Measurements from ENCODE around the gene TNXB. TPM values are rescaled to one million over a fixed set of nuclear protein-coding genes. Genes with fewer than 3 reads are reported as not detected.
"Not testable (repeated sequence)": the region's sequence is repeated elsewhere in the genome, so short reads cannot be mapped to it uniquely, and the experiment has no call there.

TNXB gene
- total RNA-seq, 1 donor from 2014 or later: 0.23 TPM

- not testable (repeated sequence) for H3K4me3 ChIP-seq (ENCODE audit: low read depth, low read length); DNase-seq (ENCODE audit: low read depth)
Measured at GRCh38 chr6:32028631-32029030, 80.5 kb downstream of the TNXB start.

DNA sequence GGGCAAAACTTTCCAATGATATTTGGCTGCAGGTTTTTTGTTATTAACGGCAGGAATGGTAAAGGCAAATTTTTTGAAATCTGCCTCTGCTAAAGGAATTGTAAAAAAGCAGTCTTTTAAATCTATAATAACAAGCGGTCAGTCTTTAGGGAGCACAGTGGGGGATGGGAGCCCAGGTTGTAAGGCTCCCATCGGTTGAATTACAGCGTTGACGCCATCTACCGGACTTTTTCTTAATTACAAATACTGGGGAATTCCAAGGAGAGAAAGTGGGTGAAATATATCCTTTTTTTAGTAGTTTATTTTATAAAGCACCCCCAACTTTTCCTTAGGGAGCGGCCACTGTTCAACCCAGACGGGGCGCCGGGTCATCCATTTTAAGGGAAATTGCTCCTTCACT, 87.0 kb downstream of the TNXB start:
- DNase-seq (ENCODE audit: low read depth): not testable (repeated sequence)

GRCh38 chr6:32014547-32014946, 94.6 kb downstream of the TNXB start, which contains the start of gene C4B:
C4B (plus strand) TSS chr6:32014795; CDS start chr6:32014846, 51 bp downstream.
- not testable (repeated sequence) for H3K4me3 ChIP-seq (ENCODE audit: low read depth, low read length)

More for the DNA sequence above, 87.0 kb downstream of the TNXB start:
- H3K4me3 ChIP-seq (ENCODE audit: low read depth, low read length): not testable (repeated sequence)

GRCh38 chr6:32013738-32014137, 95.4 kb downstream of the TNXB start:
- DNase-seq (ENCODE audit: low read depth); H3K4me3 ChIP-seq (ENCODE audit: low read depth, low read length): not testable (repeated sequence)

More at GRCh38 chr6:32014547-32014946, 94.6 kb downstream of the TNXB start, which contains the start of gene C4B:
- not testable (repeated sequence) for DNase-seq (ENCODE audit: low read depth)

DNA sequence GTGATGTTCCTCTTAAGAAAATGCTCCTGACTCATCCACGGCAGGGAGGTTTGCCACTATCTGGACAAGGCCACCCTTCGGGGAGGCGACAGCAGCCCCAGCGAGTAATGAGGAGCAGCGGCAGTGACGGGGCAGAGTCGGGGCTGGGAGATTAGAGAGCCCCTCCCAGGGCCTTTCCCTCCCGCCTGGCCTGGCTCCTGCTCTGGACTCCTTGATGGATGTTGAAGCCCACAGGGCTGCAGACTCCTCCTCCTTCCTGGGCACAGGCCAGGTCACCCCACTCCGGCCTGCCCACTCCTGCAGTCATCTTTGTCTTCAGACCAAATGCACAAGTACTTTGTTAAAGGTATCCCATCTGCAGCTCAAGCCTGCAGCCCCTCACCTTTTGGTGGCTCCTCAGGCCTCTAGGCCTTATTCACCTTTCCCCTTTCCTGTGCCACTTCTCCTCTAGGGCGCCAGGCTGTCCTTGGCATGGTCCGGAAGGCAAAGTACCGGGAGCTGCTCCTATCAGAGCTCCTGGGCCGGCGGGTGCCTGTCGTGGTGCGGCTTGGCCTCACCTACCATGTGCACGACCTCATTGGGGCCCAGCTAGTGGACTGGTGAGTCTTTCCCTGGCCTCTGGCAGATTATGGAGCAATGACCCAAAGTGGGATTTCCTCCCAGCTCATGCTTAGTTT, 96.1 kb downstream of the TNXB start:
- H3K4me3 ChIP-seq (ENCODE audit: low read depth, low read length); DNase-seq (ENCODE audit: low read depth): not testable (repeated sequence)

GRCh38 chr6:32010856-32011530, 98.1 kb downstream of the TNXB start:
- not testable (repeated sequence) for DNase-seq (ENCODE audit: low read depth)

GRCh38 chr6:32009537-32009936, 99.6 kb downstream of the TNXB start:
- H3K4me3 ChIP-seq (ENCODE audit: low read depth, low read length); DNase-seq (ENCODE audit: low read depth): not testable (repeated sequence)

More at GRCh38 chr6:32010856-32011530, 98.1 kb downstream of the TNXB start:
- H3K4me3 ChIP-seq (ENCODE audit: low read depth, low read length): not testable (repeated sequence)

GRCh38 chr6:32008616-32009015, 100.5 kb downstream of the TNXB start:
- DNase-seq (ENCODE audit: low read depth); H3K4me3 ChIP-seq (ENCODE audit: low read depth, low read length): not testable (repeated sequence)

- H3K4me3 ChIP-seq (ENCODE audit: low read depth, low read length); DNase-seq (ENCODE audit: low read depth): not testable (repeated sequence)
Measured at GRCh38 chr6:32008037-32008436, 101.1 kb downstream of the TNXB start.

DNA sequence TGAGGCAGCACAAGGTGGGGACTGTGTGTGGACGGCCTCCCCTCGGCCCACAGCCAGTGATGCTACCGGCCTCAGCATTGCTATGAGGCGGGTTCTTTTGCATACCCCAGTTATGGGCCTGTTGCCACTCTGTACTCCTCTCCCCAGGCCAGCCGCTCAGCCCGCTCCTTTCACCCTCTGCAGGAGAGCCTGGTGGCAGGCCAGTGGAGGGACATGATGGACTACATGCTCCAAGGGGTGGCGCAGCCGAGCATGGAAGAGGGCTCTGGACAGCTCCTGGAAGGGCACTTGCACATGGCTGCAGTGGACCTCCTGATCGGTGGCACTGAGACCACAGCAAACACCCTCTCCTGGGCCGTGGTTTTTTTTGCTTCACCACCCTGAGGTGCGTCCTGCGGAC, 102.1 kb downstream of the TNXB start:
- DNase-seq (ENCODE audit: low read depth); H3K4me3 ChIP-seq (ENCODE audit: low read depth, low read length): not testable (repeated sequence)

GRCh38 chr6:32005991-32006529, 103.1 kb downstream of the TNXB start:
- not testable (repeated sequence) for DNase-seq (ENCODE audit: low read depth); H3K4me3 ChIP-seq (ENCODE audit: low read depth, low read length)

DNA sequence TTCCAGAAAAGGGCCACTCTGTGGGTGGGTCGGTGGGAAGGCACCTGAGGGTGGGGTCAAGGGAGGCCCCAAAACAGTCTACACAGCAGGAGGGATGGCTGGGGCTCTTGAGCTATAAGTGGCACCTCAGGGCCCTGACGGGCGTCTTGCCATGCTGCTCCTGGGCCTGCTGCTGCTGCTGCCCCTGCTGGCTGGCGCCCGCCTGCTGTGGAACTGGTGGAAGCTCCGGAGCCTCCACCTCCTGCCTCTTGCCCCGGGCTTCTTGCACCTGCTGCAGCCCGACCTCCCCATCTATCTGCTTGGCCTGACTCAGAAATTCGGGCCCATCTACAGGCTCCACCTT, 103.6 kb downstream of the TNXB start:
- not testable (repeated sequence) for H3K4me3 ChIP-seq (ENCODE audit: low read depth, low read length); DNase-seq (ENCODE audit: low read depth)

DNA sequence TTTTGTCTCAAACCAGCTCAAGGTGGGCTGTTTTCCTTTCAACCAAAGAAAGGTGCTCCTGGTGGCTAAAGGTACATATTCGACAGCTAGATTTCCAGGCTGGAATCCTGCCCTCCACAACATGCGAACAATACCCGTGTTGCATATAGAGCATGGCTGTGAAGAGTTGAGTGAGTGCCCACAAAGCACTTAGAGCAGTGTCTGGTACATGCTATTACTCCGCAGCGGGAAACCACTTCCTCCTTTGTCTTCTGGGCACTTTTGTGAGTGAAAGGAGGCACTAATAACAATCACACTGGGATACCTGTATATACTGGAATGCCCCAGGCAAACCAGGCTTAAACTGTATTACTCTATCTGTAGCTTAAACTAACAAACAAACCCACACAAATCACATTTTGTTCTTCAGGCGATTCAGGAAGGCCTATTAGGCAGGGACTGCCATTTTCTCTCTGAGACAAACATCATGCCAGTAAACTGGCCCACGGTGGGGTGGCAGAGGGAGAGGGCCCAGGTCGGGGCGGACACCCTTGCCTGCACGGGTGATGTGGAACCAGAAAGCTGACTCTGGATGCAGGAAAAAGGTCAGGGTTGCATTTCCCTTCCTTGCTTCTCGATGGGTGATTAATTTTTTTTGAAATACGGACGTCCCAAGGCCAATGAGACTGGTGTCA, 104.1 kb downstream of the TNXB start:
- DNase-seq (ENCODE audit: low read depth); H3K4me3 ChIP-seq (ENCODE audit: low read depth, low read length): not testable (repeated sequence)

GRCh38 chr6:32004393-32004792, 104.7 kb downstream of the TNXB start:
- not testable (repeated sequence) for DNase-seq (ENCODE audit: low read depth); H3K4me3 ChIP-seq (ENCODE audit: low read depth, low read length)

DNA sequence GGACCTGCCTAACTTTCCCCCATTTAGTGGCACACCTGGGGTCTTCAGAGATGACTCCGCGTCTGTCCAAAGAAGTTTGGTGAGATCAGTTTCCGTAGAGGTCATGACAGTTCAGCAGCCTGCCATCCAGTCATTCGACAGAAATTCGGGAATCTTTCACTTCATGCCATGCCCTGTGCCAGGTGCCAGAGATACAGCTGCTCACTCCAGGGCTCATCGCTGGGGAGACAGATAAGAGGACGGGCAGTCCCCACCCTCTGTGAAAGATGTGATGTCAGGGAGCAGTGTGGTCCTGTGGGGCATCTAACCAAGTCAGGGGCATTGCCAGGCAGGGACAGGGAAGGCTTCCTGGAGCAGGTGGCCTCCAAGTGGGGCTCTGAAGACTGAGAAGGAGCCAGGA, 105.8 kb downstream of the TNXB start:
- not testable (repeated sequence) for H3K4me3 ChIP-seq (ENCODE audit: low read depth, low read length); DNase-seq (ENCODE audit: low read depth)

DNA sequence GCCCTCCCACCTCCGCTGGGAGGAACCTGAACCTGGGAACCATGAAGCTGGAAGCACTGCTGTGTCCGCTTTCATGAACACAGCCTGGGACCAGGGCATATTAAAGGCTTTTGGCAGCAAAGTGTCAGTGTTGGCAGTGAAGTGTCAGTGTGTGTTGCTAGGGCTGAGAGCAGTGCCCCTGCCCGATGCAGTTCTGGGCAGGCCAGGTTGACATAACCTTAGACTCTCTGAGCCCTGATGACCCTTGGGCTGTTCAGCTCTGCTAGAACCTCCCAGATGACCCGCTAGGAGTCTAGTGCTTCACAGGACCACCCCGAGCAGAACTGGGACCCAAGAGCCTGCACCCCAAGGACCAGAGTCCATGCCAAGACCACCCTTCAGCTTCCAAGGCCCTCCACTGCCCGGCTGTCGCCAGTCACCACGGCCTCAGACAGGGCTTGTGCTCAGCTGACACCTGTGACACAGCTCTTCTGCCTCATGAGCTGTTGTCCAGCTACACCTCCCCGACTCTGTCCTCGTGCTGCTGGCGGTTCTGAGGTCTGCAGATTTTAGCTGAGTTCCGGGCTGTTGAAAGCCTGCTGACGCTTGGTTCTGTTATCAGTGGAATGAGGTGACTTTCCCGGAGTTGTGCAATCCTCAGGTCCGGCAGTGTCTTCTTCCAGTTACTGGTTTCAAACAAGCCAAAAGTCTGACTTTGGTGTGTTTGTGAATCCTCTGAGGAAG, 106.4 kb downstream of the TNXB start:
- not testable (repeated sequence) for DNase-seq (ENCODE audit: low read depth); H3K4me3 ChIP-seq (ENCODE audit: low read depth, low read length)

DNA sequence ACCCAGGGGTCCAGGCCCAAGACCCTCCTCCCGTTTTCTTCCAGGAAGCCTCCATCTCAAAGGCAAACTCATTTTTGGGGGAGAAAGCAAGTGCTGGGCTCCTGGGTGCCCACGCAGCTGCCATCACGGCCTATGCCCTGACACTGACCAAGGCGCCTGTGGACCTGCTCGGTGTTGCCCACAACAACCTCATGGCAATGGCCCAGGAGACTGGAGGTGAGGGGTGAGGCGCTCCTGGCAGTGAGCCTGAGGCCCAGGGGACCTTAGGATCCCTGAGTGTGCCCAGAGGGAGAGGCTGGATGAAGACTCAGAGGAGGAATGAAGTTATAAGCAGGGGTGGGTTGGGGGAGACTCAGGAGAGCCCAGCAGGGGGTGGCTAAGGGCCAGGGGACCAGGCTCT, 112.8 kb downstream of the TNXB start:
- not testable (repeated sequence) for H3K4me3 ChIP-seq (ENCODE audit: low read depth, low read length); DNase-seq (ENCODE audit: low read depth)

DNA sequence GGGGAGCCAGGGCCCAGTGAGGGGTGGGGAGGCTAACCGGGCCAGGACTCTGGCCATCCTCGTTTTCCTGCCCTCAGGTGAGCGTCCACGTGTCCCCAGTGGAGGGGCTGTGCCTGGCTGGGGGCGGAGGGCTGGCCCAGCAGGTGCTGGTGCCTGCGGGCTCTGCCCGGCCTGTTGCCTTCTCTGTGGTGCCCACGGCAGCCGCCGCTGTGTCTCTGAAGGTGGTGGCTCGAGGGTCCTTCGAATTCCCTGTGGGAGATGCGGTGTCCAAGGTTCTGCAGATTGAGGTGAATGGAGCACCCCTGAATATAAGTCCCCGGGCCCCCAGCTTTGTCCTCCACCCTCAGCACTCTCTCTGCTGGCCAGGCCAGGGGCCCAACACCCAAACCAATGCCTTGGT, 114.7 kb downstream of the TNXB start:
- not testable (repeated sequence) for DNase-seq (ENCODE audit: low read depth)

More for the DNA sequence above, 114.7 kb downstream of the TNXB start:
- not testable (repeated sequence) for H3K4me3 ChIP-seq (ENCODE audit: low read depth, low read length)

All from epithelial cell of proximal tubule (primary cell).